Measurements from ENCODE around the gene SELENOO.
A peak's percentile ranks its signal among the peaks of the same experiment; 100 is the strongest.

Gene SELENOO

GRCh38 chr22:50257041-50257440 lies 56.2 kb downstream of the SELENOO start:
- H3K27ac ChIP-seq = peak overlapping the region; percentile 26; the same call in 1 of the 2 replicates
- TF ChIP-seq ZFX (IDR thresholded peaks at IDR 0.05; ENCODE audit: borderline replicate concordance) (no peak), CTCF (IDR thresholded peaks at IDR 0.05) (no peak)

- H3K27ac ChIP-seq = peak overlapping the region; percentile 26
- TF ChIP-seq ZFX (IDR thresholded peaks at IDR 0.05; ENCODE audit: borderline replicate concordance) (no peak), CTCF (IDR thresholded peaks at IDR 0.05) (no peak)
Observed at GRCh38 chr22:50257451-50258360, 56.9 kb downstream of the SELENOO start.

GRCh38 chr22:50258361-50259292 lies 57.8 kb downstream of the SELENOO start:
- H3K27ac ChIP-seq = peak overlapping the region; percentile 91
- TF ChIP-seq ZFX (IDR thresholded peaks at IDR 0.05; ENCODE audit: borderline replicate concordance) (no peak), CTCF (IDR thresholded peaks at IDR 0.05) (no peak)

- TF ChIP-seq CTCF (IDR thresholded peaks at IDR 0.05) (no peak), ZFX (IDR thresholded peaks at IDR 0.05; ENCODE audit: borderline replicate concordance) (no peak)
- peak overlapping the region; percentile 91 for H3K27ac ChIP-seq
Observed at GRCh38 chr22:50259302-50259701, 58.5 kb downstream of the SELENOO start.

- TF ChIP-seq ZFX (IDR thresholded peaks at IDR 0.05; ENCODE audit: borderline replicate concordance) (no peak), CTCF (IDR thresholded peaks at IDR 0.05) (no peak)
- peak overlapping the region; percentile 91 for H3K27ac ChIP-seq
Observed at GRCh38 chr22:50260434-50260800, 59.6 kb downstream of the SELENOO start.

GRCh38 chr22:50260801-50261614 lies 60.2 kb downstream of the SELENOO start:
- peak overlapping the region; percentile 91 for H3K27ac ChIP-seq
- TF ChIP-seq ZFX (IDR thresholded peaks at IDR 0.05; ENCODE audit: borderline replicate concordance) (no peak), CTCF (IDR thresholded peaks at IDR 0.05) (no peak)
